Islet of Langerhans (tissue), 1 donor: ENCODE data around the gene DDX24.

Source experiments
- FAIRE-seq: peaks from one replicate; lab custom pipeline; 2011; peaks lifted over from hg19 to GRCh38; lab: Jason Lieb, UNC

Gene DDX24

GRCh38 chr14:94029671-94030203, 51.3 kb downstream of the DDX24 start:
- no peak for FAIRE-seq

DNA sequence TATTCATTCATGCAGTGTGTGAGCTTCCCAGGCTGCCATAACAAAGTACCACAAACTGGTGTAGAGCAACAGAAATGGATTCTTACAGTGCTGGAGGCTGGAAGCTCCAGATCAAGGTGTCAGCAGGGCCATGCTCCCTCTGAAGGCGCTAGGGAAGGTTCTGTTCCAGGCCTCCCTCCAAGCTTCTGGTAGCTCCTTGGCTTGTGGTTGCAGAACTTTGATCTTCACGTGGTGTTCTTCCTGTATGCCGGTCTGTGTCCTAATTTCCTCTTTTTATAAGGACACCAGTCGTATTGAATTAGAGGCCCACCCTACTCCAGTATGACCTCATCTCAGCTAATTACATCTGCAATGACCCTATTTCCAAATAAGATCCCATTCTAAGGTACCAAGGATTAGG, 51.7 kb downstream of the DDX24 start:
- no peak for FAIRE-seq

DNA sequence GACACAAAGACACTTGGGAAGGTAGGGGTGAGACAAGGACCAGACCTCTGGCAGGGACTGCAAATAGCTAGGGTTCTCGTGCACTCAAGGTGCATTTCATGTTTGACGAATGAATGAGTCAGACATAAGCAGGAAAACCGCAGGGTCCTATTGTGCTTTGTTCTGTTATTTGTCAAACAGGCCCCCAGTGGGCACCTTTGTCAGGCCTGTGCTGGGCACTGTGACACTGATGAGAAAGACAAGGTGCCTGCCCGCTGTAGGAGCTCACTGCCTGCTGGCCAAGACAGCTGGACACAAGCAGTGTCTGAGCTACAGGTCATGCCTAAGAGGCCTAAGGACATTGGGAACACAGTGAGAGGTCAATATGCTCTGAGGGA, 52.6 kb downstream of the DDX24 start:
- FAIRE-seq: no peak

GRCh38 chr14:94027566-94028449, 53.2 kb downstream of the DDX24 start:
- FAIRE-seq: no peak

- FAIRE-seq: no peak
These were observed 54.0 kb downstream of the DDX24 start for GRCh38 chr14:94026889-94027469.

- peak; percentile 96 for FAIRE-seq
These were observed 54.7 kb downstream of the DDX24 start, which contains the start of gene OTUB2 for GRCh38 chr14:94026173-94026888. Gene OTUB2, plus strand, starts transcription at chr14:94026340. Its CDS starts 198 bp downstream, at chr14:94026538.

GRCh38 chr14:94025720-94026119, 55.3 kb downstream of the DDX24 start:
- no peak for FAIRE-seq

- no peak for FAIRE-seq
These were observed 56.5 kb downstream of the DDX24 start for GRCh38 chr14:94024549-94024948.

- no peak for FAIRE-seq
These were observed 58.2 kb downstream of the DDX24 start for GRCh38 chr14:94022532-94023411.

DNA sequence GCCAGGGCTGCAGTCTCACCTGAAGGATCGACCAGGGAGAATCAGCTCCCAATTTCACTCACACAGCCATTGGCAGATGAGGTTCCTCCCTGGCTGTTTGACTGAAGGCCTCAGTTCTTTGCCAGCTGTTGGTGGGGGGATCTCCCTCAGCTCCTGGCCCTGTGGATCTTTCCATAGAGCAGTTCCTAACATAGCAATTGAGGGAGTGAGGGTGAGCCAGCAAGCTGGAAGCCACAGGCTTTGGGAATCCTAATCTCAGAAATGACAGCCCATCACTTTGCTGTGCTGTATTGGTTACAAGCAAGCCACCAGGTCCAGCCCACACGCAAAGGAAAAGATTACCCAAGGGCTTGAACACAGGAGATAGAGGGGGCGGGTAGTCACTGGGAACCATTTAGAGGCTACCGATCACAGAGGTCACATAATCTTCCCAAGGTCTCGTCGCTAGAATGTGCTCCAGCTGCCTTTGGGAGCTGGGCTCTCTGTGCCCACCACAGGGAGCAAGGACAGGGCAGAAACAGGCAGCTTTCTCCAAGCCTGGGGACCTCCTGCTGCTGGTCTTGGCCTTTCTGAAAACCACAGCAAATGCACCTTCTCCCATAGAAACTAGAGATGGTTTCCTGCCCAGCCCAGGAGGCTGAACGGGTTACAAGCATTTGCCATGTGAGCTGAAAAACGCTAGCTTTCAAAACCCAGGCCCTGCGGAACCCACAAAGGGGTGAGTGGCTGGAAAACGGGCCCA, 59.4 kb downstream of the DDX24 start:
- FAIRE-seq: no peak

- FAIRE-seq: no peak
These were observed 60.0 kb downstream of the DDX24 start for GRCh38 chr14:94021001-94021400.

GRCh38 chr14:94020267-94020666, 60.7 kb downstream of the DDX24 start:
- FAIRE-seq: no peak

GRCh38 chr14:94019329-94019728, 61.7 kb downstream of the DDX24 start:
- FAIRE-seq: no peak

DNA sequence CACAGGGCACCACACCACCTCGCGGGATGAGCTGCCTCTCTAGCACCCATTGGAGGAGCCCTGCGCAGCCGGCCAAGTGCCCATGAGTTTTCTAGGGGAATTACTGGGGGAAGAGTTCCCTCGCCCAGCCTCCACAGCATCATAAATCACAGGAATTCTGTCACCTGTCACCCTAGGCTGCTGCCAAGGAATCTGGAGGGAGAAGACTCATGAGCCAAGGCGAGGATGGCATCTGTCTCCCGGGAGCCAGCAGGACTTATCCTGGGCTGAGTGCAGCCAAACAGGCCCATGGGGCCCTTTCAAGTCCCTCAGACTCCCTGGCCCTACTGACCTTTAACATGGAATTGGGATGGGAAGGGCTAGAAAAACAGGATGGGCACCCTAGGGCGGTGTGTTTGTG, 62.7 kb downstream of the DDX24 start:
- no peak for FAIRE-seq

- no peak for FAIRE-seq
These were observed 64.5 kb downstream of the DDX24 start for GRCh38 chr14:94016446-94016976.

DNA sequence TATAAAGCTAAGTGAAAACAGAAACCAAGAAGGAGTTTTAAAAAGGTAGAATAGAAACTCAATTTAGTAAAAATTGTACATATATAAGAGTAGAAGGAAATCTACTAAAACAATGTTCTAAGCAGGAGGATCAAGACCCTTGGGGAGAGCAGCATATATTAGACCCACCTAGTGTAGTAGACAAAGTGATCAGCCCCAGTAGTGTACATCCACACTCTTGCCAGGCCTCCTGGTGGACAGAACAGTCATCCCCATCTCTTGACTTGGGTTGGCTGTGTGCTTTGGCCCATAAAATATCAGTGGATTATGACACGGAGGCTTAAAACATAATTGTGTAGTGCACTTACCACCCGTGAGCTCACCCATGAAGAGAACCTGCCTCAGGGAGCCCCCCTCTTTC, 65.8 kb downstream of the DDX24 start:
- FAIRE-seq: no peak

DNA sequence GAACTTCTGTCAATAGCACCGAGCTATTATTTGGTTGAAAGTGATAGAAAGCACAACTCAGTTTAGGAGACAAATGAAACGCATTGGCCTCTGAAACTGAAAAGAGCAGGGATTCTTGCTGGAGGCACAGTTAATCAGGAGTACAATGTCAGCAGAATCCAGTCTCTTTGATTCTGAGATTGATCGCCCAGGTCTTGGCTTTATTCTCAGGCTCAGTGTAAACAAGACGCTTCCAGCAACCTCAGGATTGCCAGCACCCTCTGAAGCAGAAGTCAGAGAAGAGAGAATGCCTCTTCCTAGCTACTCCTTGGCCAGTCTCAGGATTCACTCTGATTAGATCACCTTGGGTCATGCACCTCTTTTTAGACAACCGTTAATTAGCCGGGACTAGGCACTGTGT, 66.6 kb downstream of the DDX24 start:
- no peak for FAIRE-seq

GRCh38 chr14:94011795-94012194, 69.2 kb downstream of the DDX24 start:
- no peak for FAIRE-seq

DNA sequence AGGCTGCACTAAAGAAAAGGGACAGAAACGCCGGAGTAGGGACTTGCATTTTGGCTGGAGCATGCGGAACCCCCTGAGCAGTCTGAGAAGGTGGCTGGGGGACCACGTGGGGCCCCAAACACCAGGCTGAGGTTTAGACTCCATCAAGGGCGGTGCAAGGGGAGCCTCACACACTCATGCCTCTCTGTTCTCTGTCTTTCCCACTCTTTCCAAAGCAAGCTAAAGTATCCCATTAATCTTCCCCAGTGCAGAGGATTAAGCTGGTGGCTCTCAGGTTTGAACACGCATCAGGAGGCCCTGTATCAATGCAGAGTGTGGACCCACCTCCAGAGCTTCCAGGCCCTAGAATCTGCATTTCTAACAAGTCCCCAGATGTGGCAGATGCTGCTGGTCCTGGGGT, 70.4 kb downstream of the DDX24 start:
- FAIRE-seq: no peak

GRCh38 chr14:94009767-94010166, 71.2 kb downstream of the DDX24 start:
- no peak for FAIRE-seq

- FAIRE-seq: no peak
These were observed 72.8 kb downstream of the DDX24 start for GRCh38 chr14:94008234-94008633.
